Measurements from ENCODE around the gene OGFR.

DNA sequence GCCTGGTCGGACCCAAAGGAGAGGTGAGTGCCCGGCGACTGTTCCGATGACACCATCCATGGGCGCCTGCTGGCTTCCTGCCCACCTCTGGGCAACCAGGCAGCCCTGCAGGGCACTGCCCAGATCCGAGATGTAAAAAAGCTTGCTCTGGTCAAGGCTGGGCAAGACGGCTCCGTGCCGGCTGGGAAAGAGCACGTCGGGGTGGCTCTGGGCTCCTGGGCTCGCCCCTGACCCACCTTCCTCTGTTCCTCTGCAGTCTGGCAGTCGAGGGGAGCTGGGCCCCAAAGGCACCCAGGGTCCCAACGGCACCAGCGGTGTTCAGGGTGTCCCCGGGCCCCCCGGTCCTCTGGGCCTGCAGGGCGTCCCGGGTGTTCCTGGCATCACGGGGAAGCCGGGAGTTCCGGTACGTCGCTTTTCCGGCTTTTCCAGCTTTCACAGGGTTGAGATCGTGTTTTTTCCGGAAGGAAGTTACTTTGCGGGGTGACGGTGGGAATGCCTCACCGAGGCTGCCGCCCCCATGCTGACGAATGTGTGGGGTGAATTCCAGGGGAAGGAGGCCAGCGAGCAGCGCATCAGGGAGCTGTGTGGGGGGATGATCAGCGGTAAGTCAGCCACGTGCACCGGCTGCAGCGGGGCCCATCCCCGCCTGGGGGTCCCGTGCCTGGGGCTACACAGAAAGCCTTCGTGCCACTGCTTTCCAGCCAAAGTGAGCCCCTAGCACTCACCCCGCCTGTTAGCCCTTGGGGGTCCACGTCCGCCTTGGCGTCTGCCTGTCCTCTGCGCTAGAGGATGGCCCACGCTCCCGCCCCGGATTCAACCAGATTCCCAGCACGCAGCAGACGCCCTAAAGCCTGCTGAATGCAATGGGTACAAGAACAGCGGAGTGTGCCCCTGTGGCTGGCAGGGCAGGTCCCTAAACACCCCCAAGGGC lies 31.6 kb downstream of the OGFR start:
- TF ChIP-seq, protein P1, sequence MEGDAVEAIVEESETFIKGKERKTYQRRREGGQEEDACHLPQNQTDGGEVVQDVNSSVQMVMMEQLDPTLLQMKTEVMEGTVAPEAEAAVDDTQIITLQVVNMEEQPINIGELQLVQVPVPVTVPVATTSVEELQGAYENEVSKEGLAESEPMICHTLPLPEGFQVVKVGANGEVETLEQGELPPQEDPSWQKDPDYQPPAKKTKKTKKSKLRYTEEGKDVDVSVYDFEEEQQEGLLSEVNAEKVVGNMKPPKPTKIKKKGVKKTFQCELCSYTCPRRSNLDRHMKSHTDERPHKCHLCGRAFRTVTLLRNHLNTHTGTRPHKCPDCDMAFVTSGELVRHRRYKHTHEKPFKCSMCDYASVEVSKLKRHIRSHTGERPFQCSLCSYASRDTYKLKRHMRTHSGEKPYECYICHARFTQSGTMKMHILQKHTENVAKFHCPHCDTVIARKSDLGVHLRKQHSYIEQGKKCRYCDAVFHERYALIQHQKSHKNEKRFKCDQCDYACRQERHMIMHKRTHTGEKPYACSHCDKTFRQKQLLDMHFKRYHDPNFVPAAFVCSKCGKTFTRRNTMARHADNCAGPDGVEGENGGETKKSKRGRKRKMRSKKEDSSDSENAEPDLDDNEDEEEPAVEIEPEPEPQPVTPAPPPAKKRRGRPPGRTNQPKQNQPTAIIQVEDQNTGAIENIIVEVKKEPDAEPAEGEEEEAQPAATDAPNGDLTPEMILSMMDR (IDR thresholded peaks at IDR 0.05): no peak
- no peak for TF ChIP-seq EZH2 (IDR thresholded peaks at IDR 0.05)

All from neural progenitor cell (in vitro differentiated cells).